Activated CD8-positive, alpha-beta memory T cell treated with anti-CD3 and anti-CD28 coated beads, Interleukin-2, amount 50 U/mL, for 1 hour (primary cell): ENCODE data around the gene SEMA4D.

Source experiments
- DNase-seq: peaks from one replicate; pipeline ENCODE4 v3.0.0-alpha.2; 2020; ENCODE audit errors: extremely low read depth

The SEMA4D gene

DNA sequence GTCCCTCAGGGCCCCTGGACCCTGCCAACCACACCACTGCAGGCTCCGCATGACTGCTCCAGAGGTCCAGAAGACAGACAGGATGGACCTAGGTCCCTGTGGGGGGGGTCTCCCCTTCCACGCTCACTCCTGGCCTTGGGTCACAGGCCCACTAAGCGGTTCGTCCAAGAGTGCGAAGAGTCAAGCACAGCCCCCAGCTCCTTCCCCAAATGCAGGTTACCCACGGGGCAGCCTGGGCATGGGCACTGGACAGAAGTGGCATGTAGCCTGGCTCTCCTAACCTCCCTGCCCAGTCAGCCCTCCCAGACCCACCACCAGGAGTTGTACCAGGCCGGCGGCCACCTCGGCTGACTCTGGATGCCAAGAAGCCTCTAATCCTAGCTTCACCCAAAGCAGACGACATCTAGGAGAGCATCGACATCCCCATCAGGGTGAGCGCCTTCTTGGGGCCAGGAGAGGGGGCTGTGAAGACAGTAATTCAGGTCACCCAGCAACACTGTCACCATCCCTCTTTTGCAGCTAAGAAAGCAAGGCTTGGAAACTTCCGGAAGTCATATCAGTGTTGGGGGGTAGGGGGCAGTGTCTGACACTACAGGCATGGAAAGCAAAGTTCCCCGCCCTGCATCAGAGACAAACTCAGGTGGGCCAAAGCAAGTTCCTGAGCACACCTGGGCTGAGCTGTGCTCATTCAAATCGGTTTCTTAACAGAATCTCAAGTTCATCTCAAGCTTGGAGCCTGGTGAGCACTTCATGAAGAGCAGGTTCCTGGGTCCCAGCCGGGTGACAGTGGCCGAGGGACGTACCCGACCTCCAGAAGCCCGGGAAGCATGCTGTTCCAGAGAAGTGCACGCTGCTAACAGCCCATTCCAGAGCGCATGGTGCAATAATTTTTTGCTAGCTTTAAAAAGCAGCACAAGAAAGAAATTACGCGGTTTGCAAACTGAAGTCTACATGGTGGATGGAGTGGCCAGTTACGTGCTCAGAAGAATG, 68.7 kb downstream of the SEMA4D start:
- DNase-seq, result no peak

DNA sequence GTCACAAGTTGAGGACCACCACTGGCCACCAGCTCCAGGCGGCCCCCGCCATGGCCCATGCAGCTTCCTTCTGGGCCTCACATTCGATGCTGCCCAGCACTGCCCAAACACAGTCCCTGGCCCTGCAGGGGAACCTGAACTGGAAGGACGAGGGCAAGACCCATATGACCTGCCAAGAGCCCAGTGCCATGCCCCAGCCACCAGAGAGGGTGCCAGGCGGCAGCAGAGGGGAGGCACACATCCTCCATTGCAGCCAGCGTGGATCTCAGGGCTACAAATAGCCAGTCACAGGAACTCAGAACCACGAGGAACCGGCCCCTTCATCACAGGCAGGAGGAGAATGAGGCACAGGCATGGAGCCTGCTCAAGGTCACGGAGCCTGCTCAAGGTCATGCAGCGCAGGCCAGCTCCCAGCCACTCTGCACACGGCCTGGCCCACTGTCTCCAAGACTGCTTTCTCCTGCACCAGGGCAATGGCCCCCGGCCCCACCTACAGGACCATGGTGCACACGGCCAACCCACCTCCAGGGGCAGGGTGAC, 69.6 kb downstream of the SEMA4D start:
- DNase-seq, result no peak

DNA sequence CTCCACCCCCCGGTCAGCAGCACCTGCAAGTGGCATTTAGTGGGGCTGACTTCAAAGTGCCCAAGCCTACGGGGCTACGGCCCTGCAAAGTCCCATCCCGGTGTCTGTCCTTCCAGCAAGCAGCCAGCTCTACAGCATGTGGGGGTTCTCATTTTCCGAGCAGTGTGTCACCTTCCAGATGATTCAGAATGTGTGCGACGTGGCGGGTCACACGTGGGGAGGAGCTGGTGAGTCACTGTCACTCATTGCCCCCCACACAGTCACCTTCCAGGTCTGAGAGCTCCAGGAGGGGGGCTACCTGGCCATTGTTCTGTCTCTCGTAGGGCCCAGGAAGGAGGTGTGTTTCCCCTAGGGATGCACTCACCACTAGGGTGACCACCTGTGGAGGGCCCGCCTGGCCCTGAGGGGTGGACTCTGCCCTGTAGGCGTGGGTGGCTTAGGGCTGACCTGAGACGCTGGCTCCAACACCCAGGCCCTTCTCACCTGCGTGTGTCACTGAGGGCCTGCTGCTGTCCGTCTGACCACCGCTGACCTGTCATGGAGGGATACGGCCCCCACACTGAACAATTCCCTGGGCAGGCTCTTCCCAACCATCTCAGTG, 70.2 kb downstream of the SEMA4D start:
- DNase-seq, result peak; percentile 65

DNA sequence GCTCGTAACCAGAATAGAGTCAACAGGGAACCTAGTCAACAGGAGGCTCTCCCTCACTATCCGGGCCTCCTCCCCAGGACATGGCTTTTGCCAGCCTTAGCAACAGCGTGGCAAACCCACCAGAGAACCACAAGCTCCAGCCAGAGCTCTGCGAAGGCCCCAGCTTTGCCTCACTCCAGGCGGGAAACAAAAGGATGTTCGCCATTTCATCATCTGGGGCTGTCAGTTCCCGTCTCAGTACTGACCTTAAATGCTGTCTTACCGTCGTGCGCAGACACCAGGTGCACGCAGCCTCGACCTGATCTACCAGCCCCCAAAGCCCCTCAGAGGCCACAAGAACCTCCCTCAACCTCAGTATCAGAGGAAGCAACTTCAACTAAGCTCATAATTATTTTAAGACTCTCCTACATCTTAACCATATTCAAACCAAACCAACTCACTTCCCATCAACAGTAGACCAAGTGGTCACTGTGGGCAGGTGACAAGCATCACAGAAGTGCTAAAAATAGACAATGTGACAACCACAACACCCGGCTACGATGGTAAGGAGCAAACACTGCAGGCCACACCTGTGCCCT, 71.4 kb downstream of the SEMA4D start:
- DNase-seq, result no peak

DNA sequence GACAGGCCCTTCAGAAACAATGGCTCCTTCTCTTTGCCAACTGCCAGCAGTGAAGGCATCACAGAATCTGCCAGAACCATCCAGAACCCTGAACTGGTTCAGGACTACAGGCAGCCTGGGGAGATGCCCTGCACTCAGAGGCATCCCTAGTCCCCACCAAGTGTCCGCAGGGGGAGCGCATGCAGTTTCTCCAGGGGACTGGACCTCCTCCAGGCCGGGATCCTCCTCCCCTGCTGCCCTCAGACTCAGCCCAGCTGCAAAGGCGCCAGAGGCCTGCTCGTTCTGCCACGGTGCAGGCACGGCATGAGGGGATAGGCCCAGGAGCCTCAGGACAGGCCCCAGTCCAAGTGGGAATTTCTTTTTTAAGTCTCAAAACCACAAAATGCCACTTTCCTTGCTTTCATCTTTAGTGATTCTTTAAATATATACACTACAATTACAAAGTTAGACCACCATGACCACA, 72.0 kb downstream of the SEMA4D start:
- DNase-seq, result no peak

DNA sequence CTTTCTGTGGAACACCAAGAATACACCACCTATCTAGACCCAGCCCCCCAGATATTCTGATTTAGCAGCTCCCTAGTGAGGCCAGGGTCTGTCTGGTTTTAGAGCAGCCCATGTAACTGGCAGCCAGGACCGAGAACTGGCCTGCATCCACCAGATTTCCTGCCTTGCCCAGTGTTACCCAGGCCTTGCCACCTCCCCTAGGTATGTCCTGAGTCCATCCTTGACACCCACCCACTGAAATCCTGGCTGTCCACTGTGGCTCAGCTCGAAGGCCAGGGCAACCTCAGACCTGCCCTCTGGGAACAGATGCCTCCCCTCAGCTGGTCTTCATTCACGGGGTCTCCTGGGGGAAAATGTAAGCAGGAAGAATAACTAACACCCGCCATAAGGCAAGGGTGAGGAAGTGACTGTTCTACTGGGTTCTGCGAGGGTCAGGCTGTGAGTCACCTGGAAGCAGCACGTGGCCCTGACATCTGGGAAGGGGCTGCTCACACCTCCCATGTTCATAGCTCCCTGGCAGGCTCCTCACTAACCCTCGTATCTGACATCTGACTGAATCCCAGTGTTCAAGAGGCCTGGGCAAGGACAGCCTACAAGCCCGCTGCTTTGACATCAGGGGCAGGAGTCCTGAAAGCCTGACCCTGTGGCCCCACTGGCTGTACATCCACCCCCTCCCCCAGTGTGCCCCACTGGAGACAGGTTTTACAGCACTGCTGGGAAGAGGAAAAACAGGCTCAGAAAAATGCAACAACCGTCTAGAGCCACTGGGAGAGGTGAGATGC, 72.7 kb downstream of the SEMA4D start:
- no peak for DNase-seq

DNA sequence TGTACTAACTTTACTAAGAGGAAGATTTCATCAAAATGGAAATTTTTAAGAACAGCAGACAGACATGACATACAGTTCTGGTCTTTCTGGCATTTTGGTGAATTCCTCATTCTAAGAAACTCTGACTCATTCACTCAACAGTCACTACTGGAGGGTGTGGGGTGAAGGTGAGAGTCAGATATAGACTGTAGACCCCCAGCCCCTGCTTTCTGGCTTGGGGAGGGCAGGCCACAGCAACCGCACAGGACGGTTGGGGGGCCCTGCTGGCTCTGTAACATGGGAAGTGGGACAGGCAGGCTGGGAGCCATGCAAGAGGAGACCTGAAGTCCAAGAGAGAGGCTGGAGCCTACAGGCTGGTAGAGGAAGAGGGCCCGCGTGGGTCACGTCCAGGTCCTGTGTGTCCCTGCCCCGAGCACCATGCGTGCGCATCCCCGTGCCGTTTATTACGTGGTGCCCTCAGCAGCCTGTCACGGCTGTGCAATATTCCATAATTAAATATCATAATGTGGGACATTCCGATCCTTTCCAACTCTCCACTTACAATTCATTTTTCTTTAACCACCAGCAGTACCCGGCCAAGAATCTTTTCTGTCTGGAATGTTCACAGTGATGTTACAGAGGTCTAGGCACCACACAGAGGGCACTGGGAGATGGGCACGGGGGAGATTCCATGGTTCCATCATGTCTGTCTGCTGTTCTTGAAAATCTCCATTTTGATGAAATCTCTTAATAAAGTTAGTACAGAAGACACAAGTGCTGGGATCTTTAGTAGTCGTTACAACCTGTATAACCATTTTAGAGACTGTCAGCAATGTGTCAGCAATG, 75.5 kb downstream of the SEMA4D start:
- no peak for DNase-seq

DNA sequence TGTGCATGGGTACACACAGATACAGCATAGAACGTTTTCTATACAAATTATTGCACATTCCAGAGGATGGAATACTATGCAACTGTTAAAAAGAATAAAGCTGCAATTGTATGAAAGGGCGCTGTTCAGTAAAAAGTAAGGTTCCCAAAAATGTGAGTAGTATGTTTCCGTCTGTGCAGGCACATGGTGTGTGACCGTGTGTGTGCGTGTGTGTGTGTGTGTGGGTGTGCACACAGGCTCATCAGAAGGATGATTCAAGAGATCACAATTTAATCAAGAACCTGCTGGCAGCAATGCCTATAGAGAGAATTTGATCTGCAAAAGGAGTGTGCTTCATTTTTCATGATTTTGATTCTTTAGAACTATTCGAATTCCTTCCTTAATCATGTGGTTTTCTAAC, 76.3 kb downstream of the SEMA4D start:
- DNase-seq, result no peak

DNA sequence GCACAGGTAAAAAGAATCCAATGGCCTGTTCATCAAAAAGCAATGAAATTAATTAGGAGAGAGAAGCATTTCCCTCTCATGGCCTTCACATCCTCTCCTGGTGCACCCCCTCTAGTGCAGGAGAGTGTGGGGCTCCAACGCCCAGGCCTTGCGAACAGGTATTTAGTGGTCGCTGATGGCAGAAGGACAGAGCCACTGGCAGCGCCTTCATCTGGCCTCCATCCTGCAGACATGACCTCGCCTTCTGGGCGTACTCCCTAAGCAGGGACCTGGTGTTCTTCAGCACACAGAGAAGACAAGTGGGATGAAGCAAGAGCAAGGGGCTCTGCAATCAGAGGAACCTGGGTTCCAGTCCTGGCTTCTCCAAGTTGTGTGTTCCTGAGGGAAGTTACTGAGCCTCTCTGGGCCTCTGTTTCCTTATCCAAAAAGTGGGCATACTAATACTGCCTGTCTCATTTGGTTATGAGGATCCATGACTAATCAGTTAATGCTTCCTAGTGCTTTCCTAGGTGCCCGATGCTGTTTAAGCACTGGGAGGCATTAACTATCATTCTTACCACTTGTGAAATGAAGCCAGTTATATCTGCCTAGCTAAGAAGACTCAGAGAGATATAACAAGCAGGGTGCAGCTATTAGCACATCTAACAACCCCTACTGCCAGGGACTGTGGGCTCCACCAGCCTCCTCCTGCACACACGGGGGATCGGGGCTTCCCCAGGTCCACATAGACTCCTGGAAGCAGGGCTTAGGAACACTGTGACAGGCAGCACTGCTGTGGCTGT, 77.3 kb downstream of the SEMA4D start:
- DNase-seq, result no peak

DNA sequence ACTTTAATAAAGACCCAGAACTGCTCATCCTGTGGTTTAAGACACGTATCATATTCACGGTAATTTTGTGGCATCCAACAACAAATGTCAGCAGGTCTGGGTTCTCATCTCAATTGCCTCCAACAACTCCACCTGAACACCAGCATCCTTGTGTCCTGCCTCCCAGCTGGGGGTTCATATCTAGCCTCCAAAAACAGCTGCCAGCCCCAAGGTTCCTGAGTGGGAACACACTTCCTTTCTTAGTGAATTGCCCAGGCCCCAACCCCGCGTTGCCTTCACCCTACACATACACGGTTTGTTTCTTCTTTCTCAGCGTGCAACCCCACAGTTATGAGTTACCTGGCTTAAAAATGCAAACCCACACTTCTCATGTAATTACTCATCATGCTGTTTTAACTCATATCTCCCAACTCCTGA, 77.9 kb downstream of the SEMA4D start:
- DNase-seq, result no peak

DNA sequence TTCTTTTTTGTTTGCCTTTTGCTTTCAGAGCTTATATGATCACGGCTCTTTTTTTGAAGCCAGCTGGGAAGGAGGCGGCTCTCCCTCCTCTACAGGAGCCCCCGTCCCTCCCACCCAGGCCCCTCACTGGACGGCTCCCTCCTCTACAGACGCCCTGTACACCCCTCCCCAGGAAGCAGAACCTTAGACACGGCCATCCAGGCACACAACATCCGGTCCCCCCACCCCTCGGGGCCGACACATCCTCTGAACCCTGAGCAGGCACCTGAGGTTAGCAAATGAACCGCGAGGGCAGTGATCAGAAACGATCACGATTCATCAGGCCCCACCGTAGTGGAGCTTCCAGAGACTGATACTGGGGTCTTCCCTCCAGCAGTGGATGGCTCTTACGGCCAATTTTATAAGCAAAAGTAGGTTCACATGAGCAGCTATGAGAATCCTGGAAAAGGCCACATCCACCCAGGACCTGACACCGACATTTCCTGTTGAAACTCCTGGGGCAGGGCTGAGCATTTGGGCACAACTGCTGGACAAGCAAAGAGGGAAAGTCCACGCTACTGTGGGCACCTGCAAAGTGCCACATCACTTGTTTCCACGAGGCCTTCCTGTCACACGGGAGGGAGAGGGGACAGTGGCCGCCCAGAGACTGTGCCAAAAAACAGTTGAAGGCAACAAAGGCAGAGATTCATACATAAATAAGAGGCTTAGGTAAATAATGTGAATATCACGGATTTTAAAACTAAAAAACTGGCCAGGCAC, 78.9 kb downstream of the SEMA4D start:
- DNase-seq, result no peak

DNA sequence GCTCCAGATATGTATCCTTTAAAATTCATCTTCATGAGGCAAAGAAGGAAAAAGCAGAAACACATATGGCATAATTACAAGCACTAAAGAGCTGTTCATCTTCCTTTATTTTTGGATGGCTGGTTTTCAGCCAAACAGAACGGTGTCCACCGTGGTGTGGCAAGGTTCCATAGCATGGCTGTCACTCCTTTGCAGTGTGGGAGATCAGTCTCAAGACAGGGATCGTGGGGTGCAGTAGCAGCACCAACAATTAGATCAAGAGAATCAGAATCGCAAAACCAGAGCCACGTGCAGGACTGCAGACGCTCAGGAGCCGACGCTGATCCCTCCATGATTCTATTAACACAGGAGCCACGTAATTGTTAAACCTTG, 79.5 kb downstream of the SEMA4D start:
- DNase-seq, result no peak

DNA sequence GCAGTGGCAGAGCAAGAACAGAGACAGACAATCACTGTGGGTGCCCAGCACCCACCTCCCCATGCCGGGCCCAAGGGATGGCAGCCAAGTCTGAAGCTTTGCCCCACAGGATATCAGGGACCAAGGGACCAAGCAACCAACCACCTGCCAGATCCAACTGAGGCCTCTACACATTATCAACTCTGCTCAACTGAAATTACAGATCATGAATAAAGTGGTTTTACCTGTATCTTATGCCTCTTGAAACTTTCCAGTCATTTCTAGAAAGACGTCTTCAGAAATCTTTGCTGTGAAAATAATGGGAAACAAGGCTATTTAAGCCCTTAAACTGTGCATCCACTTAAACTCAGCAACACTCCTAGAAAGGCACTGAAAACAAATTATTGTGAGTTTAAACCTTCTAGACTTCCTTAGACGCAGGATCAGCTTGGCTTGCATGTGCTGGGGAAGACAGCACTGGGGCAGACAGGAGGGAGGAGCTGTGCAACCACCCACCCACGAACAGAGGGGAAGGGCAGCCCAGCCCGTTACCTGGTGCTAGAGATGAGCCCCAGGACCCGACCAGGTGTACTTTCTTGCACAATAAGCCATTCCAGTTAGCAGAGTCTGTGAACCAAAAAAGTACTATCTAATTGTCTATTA, 80.0 kb downstream of the SEMA4D start:
- no peak for DNase-seq

DNA sequence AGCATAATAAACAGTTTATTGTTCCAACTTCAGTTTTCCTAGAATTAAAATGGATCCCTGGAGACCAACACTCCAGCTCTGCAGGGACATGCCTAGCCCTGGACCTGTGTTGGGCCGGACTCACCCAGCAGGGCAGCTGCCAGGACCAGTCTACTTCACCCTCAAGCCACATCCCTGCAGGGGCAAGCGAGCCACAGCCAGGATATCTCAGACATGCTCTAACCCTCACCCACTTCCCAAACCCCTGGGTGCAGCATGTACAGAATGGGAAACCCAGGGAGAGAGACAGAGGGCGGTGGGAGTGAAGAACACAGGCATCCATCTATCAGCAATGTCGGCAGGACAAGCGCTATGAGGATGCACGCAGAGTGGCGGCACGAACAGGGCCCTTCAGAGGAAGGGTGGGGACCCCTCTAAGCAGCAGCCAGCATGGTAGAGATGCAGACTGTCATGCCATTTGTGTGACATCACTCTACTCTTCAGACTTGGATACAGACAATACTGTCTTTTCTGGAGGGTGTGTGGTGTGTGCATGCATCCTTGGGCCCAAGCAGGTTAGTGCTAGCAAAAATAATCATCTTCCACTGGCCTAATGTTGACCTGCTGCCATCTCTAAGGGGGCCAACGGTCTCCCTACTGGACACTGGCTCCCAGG, 83.1 kb downstream of the SEMA4D start:
- no peak for DNase-seq

DNA sequence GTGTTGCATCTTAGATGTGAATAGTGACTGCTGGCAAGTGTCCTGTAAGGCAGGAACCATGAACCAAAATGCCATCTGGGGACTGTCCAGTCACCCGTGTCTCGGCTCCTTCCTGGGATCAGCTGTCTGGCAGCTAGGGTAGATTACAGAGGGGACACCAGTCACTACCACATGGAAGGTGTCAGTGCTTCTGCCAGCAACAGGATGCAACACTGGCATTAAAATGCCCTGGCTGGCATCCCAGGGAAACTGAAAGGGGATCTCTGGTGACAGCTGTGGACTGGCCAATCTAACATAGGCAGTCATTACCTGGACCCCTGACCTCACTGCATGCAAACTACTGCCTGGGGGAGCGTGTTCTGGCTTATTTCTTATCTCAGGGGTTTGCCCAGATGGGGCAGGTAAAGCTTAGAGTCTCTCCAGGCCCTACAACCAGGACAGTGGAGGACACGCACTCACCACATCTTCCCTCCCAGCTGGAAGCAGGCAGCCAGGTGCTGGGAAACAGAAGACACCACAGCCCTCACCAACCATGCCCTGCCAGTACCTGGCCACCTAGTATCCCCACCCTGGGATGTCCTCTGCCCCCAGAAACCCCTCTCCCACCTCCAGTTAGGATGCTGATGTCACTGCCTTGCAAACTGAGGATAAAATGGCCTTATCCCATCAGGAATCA, 83.8 kb downstream of the SEMA4D start:
- DNase-seq, result no peak

DNA sequence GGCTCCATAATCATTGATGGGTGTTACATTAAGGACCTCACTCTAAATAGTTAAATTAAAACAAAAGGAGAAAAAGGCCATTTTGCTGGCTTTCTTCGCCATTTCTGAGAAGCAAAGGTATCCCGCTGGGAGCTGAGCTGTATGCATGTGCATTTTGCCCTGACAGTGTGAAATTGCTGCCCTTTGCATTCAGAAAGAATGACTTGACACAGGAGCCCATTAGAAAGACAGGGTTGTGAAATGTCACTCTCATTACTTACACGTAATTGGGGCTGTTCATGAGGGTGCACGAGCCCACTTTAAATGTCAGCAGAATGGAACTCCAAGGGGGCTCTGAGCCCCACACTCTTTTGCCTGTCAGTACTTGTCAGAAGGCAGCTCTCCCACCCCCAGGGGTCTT, 85.0 kb downstream of the SEMA4D start:
- no peak for DNase-seq

DNA sequence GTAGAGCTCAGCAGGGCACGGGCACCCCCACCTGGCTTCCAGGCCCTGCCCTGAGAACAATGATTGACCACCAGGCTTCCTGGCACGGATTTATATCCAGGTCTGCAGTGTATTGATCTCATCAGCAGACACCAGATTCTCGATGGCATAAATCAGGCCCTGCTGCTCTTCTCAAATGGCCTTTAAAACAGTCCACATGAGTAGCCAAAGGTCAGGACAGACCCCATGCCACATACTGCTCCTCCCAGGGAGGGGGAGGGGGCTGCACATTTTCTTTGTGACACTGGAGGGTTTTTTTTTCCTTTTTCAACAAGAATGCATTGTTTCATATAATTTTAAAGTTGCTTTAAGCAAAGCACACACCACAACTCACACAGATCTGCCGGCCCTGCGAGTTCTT, 85.4 kb downstream of the SEMA4D start:
- no peak for DNase-seq

DNA sequence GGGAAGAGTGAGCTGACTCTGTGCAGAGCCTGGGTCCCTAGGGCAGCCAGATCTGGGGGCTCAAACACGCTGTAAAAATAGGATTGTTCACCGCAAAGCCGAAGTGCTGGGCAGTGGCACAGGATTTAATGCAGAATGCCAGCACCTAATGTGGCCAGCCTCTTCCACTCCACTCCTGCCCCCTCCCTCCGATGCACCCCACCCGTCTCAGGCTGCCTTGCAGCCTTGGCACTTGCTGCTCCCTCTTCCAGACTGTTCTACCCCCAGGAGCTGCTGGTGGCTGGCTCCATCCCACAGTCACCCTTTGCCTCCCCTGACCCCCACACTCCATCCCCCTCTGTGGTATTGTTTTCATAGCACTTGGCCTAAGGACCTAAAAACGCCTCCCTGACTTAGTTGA, 86.2 kb downstream of the SEMA4D start:
- DNase-seq, result no peak
